Activated CD4-positive, alpha-beta T cell treated with anti-CD3 and anti-CD28 coated beads for 48 hours (primary cell): Measurements from ENCODE around the gene NR1H3.

Source experiments
- DNase-seq: peaks from one replicate; pipeline ENCODE4 v3.0.0-alpha.2; 2020

Gene NR1H3

DNA sequence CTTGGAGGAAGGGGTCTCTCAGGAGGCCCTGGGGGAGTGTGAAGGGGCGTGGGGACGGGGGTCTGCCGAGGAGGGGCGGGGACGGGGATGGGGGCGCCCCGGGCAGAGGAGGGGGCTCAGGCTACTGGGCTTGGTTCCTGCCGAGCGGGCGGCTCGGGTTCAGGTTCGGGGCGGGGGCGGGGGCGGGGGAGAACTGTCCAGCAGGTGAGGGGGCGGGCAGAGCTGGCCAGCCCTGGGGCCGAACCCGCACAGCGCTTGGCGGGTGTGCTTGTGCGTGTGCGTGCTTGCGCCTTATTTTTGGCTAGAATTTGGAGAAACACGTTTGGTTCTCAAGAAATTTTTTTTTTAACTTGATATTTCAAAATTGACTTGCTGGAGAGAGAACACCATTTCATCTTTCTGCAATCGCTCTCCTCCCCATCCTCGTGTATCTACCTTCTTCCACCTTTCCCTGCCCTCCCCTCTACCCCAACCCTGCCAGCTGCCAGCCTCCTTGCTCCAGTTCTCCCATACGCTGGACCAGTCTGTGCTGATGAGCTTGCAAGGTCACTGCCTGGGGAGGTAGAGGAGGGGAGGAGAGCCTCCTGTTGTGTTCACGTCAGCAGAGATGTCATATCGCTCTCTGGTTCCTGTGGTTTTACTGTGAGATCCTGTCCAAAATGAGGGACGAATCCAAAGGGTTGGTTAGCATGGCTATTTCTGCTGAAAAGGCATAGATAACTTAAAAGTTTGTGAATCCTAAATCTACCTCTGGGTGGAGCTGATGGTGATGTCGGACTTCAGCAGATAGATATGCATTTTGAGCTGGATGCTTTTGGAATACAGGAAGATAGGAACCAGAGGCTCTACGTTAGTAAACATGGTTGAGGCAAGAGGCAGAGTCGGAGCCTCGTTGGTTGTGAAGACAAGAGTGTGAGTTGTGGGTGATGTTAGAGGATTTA, 12.8 kb downstream of the NR1H3 start:
- peak; percentile 47 for DNase-seq

DNA sequence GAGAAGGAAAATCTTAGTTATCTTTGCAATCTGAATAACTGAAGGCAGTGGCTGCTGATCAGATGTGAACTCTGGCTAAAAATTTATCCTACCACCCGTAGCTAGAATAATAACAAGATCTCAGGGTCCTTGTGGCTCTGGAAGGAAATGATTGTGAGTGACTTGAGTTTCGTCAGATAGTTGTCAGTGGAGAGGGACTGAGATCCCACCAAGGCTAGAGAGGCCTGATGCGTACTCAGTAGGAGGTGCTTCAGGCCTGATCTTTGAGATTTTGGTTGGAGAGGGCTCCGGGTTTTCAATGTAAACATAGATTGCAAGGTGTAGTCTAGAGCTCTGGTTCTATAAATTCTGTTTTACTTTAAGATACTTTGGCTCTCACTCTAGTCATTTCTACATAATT, 13.5 kb downstream of the NR1H3 start:
- DNase-seq, result no peak

DNA sequence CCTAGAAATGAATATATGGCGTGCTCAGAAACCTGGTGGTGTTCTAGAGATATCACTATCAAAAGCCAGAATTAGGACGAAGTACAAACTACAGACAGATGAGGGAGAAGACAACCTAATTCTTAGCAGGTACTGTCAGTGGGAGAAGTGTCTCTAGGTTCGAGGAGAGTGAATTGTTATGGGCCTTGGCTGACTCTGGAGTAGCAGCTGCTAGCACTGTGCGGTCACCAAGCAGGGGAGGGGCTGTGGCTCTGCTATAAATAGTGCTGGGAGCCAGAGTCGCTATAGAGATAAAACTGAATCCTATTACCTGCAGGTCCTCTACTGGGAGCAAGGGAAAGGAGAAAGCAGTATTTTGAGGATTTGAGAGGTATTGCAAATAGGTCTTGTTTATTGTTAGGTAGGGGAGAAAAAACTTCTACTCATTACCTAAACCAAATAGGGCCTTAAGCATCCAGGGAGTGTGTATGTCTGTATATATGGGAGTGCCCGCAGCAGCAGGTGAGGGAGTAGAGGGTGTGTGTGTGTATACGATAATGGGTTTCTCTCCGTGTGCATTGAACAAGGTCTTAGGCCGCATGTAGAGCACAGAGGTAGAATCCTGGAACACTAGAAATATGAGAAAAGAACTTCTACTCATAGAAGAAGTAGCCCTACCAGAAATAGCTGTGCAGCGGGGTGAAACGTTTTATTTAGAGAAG, 14.3 kb downstream of the NR1H3 start:
- no peak for DNase-seq

DNA sequence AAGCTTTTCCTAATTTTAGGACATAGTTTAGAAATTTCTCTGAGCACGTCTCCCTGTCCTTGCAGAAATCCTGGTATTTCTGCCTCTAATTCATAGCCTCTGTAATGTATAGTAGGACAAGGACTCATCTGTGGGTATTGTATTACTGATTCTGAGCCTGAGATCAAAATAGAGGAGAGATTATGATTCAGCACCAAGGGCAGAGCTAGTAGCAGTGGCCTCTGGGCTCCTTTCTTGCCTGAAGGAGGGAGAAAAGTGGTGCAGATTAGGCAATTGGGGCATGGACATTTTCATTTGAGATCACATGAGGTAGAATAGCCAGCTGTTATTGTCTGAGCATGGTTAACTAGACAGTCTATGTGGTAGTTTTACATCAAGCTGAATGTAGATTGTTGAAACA, 14.9 kb downstream of the NR1H3 start:
- DNase-seq, result no peak

DNA sequence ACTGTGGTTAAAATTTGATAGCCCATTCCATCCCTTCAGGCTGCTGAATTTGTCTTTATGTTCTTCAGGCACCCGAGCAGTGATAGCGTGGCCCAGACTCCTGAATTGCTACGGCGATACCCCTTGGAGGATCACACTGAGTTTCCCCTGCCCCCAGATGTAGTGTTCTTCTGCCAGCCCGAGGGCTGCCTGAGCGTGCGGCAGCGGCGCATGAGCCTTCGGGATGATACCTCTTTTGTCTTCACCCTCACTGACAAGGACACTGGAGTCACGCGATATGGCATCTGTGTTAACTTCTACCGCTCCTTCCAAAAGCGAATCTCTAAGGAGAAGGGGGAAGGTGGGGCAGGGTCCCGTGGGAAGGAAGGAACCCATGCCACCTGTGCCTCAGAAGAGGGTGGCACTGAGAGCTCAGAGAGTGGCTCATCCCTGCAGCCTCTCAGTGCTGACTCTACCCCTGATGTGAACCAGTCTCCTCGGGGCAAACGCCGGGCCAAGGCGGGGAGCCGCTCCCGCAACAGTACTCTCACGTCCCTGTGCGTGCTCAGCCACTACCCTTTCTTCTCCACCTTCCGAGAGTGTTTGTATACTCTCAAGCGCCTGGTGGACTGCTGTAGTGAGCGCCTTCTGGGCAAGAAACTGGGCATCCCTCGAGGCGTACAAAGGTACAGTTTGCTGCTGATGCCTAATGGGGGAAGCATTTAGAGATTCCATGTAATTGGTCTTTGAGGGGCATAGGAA, 16.9 kb downstream of the NR1H3 start:
- DNase-seq, result no peak

DNA sequence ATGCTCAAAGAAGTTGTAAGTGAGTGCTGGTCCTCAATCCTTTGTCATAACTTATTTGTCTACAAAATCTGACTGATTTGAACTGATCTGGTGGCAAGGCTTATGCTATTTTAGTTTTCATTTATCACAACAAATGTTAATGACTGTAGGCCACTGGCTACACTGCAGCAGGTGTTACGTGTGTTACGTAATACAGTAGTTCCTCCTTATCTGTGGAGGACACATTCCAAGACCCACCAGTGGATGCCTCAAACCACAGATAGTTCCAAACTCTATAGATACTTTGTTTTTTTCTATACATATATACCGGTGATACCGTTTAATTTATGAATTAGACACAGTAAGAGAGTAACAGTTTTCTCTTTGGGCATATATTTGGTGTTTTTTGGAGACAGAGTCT, 19.1 kb downstream of the NR1H3 start:
- DNase-seq, result no peak

DNA sequence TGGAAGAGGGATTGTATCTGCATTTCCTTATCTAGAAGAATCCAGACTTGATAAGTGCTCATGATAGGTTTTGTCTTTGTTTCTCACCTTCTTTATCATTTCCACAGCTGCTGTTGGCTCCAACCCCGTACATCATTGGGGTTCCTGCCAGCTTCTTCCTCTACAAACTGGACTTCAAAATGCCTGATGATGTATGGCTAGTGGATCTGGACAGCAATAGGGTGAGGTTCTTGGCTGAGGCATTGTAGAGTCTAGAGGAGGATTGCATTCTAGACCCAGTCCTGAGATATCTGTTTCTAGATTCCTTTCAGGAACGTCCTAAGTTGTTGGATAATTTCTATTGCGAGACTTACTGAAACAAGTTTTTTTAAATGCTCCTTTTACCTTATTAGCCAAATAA, 20.3 kb downstream of the NR1H3 start:
- no peak for DNase-seq

DNA sequence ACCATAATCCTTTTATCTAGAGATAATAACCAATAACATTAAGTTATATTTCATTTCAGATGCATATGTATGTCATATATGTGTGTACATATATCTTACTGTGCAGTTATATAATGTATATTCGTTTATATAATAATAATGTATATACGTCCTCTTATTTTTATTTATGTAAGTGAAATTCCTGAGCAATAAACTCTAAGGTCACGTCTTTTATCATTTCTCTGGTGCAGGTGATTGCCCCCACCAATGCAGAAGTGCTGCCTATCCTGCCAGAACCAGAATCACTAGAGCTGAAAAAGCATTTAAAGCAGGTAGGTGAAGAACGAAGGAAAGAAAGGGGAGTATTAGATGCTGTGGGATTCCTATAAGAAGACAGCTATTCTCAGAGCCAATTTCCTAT, 21.0 kb downstream of the NR1H3 start:
- no peak for DNase-seq

DNA sequence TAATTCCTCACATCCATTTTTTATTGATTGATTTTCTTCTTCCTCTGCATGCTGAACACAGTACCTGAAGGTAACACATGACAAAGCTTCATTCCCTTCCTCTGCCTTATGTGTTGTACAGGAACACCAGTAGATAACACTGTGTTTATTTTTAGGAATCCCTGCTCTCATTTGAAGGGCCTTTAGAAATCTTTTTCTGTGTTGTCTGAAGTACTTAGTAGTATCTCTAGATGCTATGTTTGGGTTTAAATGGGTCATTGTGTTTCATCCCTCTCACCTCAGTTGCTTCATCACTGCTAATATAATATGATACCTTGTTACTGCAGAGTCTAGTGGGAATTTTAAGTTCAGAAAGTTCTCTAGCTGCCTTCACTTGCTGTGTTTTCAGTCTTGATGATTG, 22.3 kb downstream of the NR1H3 start:
- no peak for DNase-seq

DNA sequence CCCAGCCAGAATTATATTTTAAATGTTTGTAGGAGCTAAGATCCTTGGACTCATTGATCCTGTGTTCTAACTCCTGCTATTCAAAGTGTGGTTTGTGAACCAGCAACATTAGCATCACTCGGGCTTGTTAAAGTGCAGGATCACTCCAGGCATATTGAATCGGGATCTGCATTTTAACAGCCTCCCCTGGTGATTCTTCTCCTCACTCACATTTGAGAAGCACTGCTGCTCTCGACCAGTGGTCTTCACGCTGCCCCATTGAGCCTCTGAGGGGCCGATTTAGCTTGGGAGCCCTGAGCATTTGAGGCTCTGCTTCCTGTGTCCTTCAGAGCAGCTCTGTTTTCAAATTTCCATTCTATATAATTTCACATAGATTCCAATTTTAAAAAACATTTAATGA, 23.1 kb downstream of the NR1H3 start:
- no peak for DNase-seq

DNA sequence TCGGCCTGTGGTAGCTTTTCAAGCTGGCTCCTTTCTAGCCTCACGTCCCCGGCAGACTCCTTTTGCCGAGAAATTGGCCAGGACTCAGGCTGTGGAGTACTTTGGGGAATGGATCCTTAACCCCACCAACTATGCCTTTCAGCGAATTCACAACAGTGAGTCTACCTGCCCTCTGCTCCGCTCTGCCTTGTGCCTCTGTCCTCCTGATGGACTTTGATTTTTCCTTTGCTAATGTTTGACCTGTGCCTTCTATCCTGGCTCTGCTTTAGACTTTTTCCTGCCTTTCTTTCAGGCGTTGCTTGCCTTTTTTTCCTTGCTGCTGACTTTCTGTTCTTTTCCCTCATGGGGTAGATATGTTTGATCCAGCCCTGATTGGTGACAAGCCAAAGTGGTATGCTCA, 24.7 kb downstream of the NR1H3 start:
- no peak for DNase-seq

DNA sequence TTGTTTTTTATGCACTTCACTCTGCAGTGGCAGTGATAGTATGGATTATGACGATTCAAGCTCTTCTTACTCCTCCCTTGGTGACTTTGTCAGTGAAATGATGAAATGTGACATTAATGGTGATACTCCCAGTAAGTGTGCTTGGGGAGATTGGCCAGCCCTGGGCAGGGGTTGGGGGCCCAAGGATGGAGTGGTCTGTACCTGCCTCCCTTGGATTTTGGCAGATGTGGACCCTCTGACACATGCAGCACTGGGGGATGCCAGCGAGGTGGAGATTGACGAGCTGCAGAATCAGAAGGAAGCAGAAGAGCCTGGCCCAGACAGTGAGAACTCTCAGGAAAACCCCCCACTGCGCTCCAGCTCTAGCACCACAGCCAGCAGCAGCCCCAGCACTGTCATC, 26.4 kb downstream of the NR1H3 start:
- DNase-seq, result no peak

DNA sequence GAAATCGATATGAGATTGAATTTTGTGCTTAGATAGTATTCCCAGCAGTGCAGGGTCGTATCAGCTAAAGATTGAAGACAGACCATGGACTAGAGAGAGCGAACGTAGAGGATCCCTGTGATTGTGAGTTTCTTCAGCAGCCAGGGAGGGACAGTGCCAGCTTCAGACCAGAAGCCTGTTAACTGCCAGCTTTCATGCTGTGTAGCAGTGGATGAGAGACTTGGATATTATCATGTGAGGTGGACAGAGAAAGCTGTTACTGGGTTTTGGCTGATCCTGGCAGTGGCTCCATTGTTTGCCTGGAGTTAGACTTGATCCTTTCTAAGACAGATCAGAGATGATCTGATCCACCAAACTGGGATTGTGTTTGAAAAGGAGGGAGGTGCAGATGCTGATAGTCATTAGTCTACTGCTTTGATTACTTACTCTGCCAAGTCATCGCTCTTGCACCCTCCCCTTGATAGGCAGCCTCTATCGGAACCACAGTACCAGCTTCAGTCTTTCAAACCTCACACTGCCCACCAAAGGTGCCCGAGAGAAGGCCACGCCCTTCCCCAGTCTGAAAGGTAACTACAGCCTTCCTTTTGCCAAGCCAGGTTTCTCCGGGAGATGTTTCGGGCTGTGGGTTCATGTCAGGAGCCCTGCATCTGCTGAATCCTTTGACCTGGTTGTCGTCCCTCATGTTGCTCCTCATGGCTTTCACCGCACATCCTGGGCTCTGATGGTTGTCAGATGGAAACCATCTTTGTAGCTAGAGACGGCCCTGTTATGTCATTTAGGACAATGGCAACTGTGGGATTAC, 28.4 kb downstream of the NR1H3 start:
- DNase-seq, result no peak

DNA sequence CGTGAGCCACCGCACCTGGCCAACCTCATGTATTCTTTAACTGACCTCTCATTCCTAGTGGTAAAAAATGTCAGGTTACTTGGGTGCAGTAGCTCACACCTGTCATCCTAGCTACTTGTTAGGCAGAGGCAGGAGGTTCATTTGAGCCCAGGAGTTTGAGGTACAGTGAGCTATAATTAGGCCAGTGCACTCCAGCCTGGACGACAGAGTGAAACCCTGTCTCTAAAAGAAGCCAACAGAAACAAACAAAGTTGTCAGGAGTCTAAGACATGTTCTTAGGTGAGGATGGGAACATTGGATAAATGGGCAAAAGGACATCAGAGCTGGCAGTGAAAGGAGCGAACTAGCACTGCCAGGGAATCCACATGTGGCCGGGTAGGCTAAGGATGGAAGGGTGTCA, 30.3 kb downstream of the NR1H3 start:
- DNase-seq, result no peak

DNA sequence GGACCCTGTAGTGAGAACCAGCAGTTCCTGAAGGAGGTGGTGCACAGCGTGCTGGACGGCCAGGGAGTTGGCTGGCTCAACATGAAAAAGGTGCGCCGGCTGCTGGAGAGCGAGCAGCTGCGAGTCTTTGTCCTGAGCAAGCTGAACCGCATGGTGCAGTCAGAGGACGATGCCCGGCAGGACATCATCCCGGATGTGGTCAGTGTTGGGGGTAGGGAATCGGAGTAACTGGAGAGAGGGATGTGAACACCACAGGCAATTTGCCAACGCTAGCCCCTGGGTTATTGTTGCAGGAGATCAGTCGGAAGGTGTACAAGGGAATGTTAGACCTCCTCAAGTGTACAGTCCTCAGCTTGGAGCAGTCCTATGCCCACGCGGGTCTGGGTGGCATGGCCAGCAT, 32.1 kb downstream of the NR1H3 start:
- no peak for DNase-seq

DNA sequence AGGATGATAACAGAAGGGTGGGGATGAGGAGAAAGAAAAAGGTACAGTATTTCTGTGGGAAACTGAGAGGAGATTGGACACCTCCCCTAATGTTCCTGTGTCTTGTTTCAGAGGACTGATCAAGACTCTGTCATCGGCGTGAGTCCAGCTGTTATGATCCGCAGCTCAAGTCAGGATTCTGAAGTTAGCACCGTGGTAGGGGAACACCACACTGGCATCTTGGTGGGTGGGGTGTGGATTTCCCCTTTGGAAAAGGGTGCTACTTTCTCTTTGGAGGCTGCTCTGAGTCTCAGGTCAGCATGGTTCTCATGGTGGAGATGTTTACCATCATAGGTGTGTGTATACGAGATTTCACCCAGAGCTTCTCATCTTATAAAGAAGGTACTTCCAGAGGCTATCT, 37.6 kb downstream of the NR1H3 start:
- DNase-seq, result no peak

DNA sequence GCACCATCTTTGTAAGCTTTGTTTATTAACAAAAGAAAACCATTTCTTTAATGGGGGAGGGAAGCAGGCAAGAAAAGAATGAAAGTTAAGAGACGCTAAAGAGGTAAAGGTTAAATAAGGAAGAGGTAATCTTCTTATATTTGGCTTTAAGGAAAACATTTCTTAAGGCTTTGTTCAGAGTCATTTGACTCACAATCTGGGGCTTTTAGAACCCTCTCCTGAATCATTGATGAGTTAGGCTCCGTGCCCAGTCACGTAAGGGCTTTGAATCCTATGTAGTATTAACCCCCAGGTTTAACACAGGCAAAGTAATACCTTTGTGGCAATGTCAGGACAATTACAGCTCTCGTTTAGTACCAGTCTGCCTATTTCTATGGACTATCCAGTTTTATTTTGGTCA, 38.2 kb downstream of the NR1H3 start:
- DNase-seq, result no peak

DNA sequence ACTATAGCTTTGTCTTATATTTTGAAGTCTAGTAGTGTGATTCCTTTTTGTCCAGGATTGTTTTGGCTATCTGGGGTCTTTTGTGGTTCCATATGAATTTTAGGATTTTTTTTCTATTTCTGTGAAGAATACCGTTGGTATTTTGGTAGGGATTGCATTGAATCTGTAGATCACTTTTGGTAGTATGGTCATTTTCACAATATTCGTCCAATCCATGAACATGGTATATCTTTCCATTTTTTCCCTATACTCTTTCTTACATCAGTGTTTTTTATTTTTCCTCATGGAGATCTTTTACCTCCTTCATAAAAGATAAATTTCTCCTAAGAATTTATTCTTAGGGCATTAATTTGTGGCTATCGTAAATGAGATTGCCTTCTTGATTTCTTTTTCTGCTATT, 41.3 kb downstream of the NR1H3 start:
- DNase-seq, result no peak

DNA sequence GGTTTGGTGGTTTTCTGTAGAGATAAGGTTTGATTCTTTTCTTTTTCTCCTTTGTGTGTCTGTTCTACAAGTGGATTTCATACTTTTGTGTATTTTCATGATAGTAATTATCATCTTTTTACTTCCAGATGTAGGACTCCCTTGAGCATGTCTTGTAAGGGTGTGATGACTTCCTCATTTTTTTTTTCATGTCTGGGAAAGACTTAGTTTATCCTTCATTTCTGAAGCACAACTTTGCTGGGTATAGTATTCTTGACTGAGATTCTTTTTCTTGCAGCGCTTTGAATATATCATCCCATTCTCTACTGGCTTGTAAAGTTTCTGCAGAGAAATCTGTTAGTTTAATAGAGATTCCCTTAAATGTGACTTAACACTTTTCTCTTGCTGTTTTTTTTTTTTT, 45.1 kb downstream of the NR1H3 start:
- DNase-seq, result no peak

DNA sequence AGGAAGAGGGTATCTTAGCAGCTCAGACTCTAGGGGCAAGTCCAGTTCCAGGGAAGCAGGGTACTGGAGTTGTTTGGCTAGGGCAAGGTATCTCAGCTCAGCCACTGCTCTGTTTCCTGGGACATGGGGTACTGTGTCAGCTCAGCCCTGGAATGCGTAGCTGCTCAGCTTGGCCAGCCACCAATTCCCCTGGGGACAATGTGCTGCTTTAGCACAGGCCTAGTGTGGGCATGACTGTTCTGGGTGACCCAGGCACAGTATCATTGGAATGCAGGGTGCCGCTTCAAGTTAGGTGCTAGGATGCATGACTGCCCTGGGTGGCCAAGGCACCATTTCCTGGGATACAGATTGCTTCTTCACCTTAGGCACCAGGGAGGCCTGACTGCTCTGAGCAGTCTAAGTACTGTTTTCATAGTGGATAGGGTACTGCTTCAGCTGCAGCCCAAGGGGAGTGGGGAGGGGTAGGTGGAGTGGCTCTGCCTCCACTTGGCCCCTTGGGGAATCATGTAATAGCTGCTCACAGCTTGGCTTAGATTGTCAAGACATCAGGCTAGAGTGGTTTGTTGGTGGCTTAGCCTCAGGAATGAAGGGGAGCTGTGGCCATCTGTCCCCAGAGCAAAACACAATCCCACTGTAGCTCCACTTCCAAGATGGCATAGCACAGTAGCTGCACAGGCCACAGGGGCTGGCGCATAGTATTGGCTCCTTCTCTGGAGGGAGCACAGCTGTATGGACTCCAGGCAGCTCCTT, 48.1 kb downstream of the NR1H3 start:
- DNase-seq, result no peak

DNA sequence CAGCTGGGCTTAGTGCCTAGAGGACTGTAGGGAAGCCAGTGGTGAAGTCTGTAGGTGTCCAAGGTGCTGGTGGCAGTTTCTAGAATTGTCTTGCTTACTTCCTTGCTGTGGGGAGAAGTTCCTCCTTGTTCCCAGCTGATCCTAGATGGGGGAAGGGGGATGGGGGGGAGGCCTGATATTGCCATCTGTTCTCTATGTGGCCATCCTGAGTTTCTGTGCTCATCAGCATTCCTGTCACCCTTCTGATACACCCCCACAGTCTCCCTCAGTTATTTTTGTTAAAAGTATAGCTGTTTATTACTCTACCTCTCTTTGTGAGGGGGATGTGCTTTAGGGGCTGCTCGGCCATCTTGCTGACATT, 48.7 kb downstream of the NR1H3 start:
- DNase-seq, result no peak
